Measurements from ENCODE around the gene RFPL1.

DNA sequence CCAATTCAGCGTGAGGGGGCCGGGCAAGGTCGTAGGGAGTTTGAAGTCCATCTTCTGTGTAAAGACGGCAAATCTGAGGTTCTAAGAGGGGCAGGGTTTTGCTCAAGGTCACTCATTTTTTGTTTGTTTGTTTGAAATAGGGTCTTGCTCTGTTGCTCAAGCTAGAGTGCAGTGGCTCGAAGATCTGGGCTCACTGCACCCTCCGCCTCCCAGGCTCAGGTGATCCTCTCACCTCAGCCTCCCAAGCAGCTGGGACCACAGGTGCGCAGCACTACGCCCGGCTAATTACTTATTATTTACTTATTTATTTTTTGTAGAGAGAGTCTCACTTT lies 49.7 kb upstream of the RFPL1 start:
- TF ChIP-seq, protein P1, sequence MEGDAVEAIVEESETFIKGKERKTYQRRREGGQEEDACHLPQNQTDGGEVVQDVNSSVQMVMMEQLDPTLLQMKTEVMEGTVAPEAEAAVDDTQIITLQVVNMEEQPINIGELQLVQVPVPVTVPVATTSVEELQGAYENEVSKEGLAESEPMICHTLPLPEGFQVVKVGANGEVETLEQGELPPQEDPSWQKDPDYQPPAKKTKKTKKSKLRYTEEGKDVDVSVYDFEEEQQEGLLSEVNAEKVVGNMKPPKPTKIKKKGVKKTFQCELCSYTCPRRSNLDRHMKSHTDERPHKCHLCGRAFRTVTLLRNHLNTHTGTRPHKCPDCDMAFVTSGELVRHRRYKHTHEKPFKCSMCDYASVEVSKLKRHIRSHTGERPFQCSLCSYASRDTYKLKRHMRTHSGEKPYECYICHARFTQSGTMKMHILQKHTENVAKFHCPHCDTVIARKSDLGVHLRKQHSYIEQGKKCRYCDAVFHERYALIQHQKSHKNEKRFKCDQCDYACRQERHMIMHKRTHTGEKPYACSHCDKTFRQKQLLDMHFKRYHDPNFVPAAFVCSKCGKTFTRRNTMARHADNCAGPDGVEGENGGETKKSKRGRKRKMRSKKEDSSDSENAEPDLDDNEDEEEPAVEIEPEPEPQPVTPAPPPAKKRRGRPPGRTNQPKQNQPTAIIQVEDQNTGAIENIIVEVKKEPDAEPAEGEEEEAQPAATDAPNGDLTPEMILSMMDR (conservative IDR thresholded peaks at IDR 0.05 in 1 of 2, IDR thresholded peaks at IDR 0.05 in 1 of 2; ENCODE audit: extremely low read depth in 1 of 2, insufficient read depth in 1 of 2, low read depth in 1 of 2, low read length in 2 of 2), result no peak
- no peak for TF ChIP-seq EZH2 (IDR thresholded peaks at IDR 0.05; ENCODE audit: borderline replicate concordance, low read length)
